A549 (cell line): ENCODE results near the gene ARHGAP18. TPM values are rescaled to one million over a fixed set of nuclear protein-coding genes. Genes with fewer than 3 reads are reported as not detected.

Experiments
- ATAC-seq, 2 experiments: fragments of 200-7000 bp in 1 of 2; fragments of >200 bp in 1 of 2; cut with Nextera tagmentation in 1 of 2; cut with Tn5 transposase in 1 of 2; 3 replicates each; pipeline versions ENCODE4 v1.8.0 to v1.9.1; 2018 to 2020; ENCODE audit warnings: mild to moderate bottlenecking in 1 of 2, moderate library complexity in 1 of 2
- CTCF ChIA-PET: fragments of 300-600 bp; sonication (Branson Sonifier 250); formaldehyde crosslinking; extraction: SDS; loops from one replicate; lab custom pipeline; 2021; ENCODE audit warnings: antibody characterized with exemption, inconsistent platforms; lab: Yijun Ruan, JAX
- POLR2A ChIA-PET: fragments of 350-600 bp; formaldehyde crosslinking; extraction: SDS; loops from one replicate; lab custom pipeline; 2021; ENCODE audit warnings: antibody characterized with exemption, inconsistent platforms; lab: Yijun Ruan, JAX
- DNase-seq, 2 experiments: peaks; one replicate each; pipeline versions ENCODE4 v3.0.0 to v3.0.0-alpha.2; 2011 to 2016; ENCODE audit warnings: low read depth in 1 of 2, low spot score in 1 of 2
- FAIRE-seq: peaks from 2 replicates; lab custom pipeline; 2011; peaks lifted over from hg19 to GRCh38; lab: Jason Lieb, UNC
- H3K27ac ChIP-seq, 2 experiments: fragments of >200 bp; sonication (Bioruptor Twin); formaldehyde crosslinking; 3 replicates each; pipeline ENCODE4 v1.5.1; 2016 to 2017
- H3K4me1 ChIP-seq: fragments of >200 bp; sonication (Bioruptor Twin); formaldehyde crosslinking; 3 replicates; pipeline ENCODE4 v1.6.1; 2016
- H3K4me2 ChIP-seq: fragments of >200 bp; sonication (Bioruptor Twin); formaldehyde crosslinking; 3 replicates; pipeline ENCODE4 v1.6.1; 2016
- H3K4me3 ChIP-seq: fragments of >200 bp; sonication (Bioruptor Twin); formaldehyde crosslinking; 3 replicates; pipeline ENCODE4 v1.5.1; 2016
- H3K9me3 ChIP-seq: fragments of >200 bp; sonication (Bioruptor Twin); formaldehyde crosslinking; 3 replicates; pipeline ENCODE4 v1.6.1; 2016
- ATOH8 ChIP-seq: fragments of 250-450 bp; sonication (Bioruptor Pico); IDR thresholded peaks from 2 replicates; pipeline ENCODE4 v1.5.0; 2020; ENCODE audit warnings: low read depth, mild to moderate bottlenecking, moderate library complexity
- BCL3 ChIP-seq: fragments of >200 bp; sonication (Bioruptor Twin); formaldehyde crosslinking; IDR thresholded peaks from 3 replicates; pipeline ENCODE4 v1.6.1; 2016
- BHLHE40 ChIP-seq: IDR thresholded peaks from 2 replicates; pipeline ENCODE4 v1.6.1; 2012; ENCODE audit warnings: low read depth, low read length, inconsistent platforms
- CBX8 ChIP-seq: fragments of 200-600 bp; sonication (generic); IDR thresholded peaks from 2 replicates; pipeline ENCODE4 v1.6.1; 2016
- CEBPB ChIP-seq, 2 experiments: fragments of >200 bp in 1 of 2; sonication (Bioruptor Twin) in 1 of 2; formaldehyde crosslinking in 1 of 2; IDR thresholded peaks; 2 replicates each; pipeline ENCODE4 v1.6.1; 2012 to 2016
- CHD4 ChIP-seq: fragments of 200-600 bp; sonication (generic); IDR thresholded peaks from 2 replicates; pipeline ENCODE4 v1.6.1; 2016; ENCODE audit warnings: antibody characterized with exemption, mild to moderate bottlenecking, borderline replicate concordance
- ESRRA ChIP-seq: fragments of 150-350 bp; IDR thresholded peaks from 2 replicates; pipeline ENCODE4 v1.6.1; 2014; ENCODE audit warnings: mild to moderate bottlenecking, low read length, borderline replicate concordance
- FOSB ChIP-seq: fragments of 250-450 bp; sonication (Bioruptor Pico); IDR thresholded peaks from 2 replicates; pipeline ENCODE4 v1.5.0; 2020; ENCODE audit warnings: mild to moderate bottlenecking, moderate library complexity
- FOSL2 ChIP-seq, 2 experiments: fragments of 450-650 bp in 1 of 2; fragments of >200 bp in 1 of 2; sonication (Bioruptor Twin) in 1 of 2; formaldehyde crosslinking; IDR thresholded peaks; 2 replicates each; pipeline versions ENCODE4 v1.5.0 to v1.6.1; 2016 to 2020; ENCODE audit warnings: mild to moderate bottlenecking in 1 of 2, moderate library complexity in 1 of 2
- FOXS1 ChIP-seq: fragments of 250-450 bp; sonication (Bioruptor Pico); IDR thresholded peaks from 2 replicates; pipeline ENCODE4 v1.5.0; 2020; ENCODE audit warnings: mild to moderate bottlenecking, moderate library complexity
- HOXB13 ChIP-seq: fragments of 250-450 bp; sonication (Bioruptor Pico); IDR thresholded peaks from 2 replicates; pipeline ENCODE4 v1.5.0; 2020; ENCODE audit warnings: low read depth, mild to moderate bottlenecking, moderate library complexity
- HOXB5 ChIP-seq: fragments of 250-450 bp; sonication (Bioruptor Pico); IDR thresholded peaks from 2 replicates; pipeline ENCODE4 v1.5.0; 2020; ENCODE audit warnings: mild to moderate bottlenecking, moderate library complexity
- KDM1A ChIP-seq: fragments of 200-600 bp; sonication (generic); IDR thresholded peaks from 2 replicates; pipeline ENCODE4 v1.6.1; 2016; ENCODE audit warnings: low read depth, mild to moderate bottlenecking
- MAX ChIP-seq: IDR thresholded peaks from 2 replicates; pipeline ENCODE4 v1.6.1; 2012
- MAZ ChIP-seq: fragments of 150-350 bp; IDR thresholded peaks from 2 replicates; pipeline ENCODE4 v1.6.1; 2014; ENCODE audit warnings: antibody characterized with exemption, low read depth, low read length, borderline replicate concordance
- NFE2L2 ChIP-seq: fragments of 150-350 bp; conservative IDR thresholded peaks from 2 replicates; pipeline ENCODE4 v1.6.1; 2014; ENCODE audit warnings: low read length
- NR3C1 ChIP-seq: fragments of >200 bp; sonication (Bioruptor Twin); formaldehyde crosslinking; IDR thresholded peaks from 3 replicates; pipeline ENCODE4 v1.6.1; 2017
- POLR2A ChIP-seq: IDR thresholded peaks from 2 replicates; pipeline ENCODE4 v1.6.1; 2012; ENCODE audit warnings: mild to moderate bottlenecking, low read length
- POLR2AphosphoS2 ChIP-seq: conservative IDR thresholded peaks from 2 replicates; pipeline ENCODE4 v1.6.1; 2012; ENCODE audit warnings: low read length, improper control_type of control experiment, inconsistent platforms
- REST ChIP-seq: fragments of 200-600 bp; sonication (generic); IDR thresholded peaks from 2 replicates; pipeline ENCODE4 v1.6.1; 2016; ENCODE audit warnings: antibody characterized with exemption, mild to moderate bottlenecking, moderate library complexity
- RFX5 ChIP-seq: fragments of 450-650 bp; IDR thresholded peaks from 2 replicates; pipeline ENCODE4 v1.7.1; 2014; ENCODE audit warnings: antibody characterized with exemption, mild to moderate bottlenecking, moderate library complexity
- RNF2 ChIP-seq: fragments of 200-600 bp; sonication (generic); IDR thresholded peaks from 2 replicates; pipeline ENCODE4 v1.6.1; 2016; ENCODE audit warnings: low read depth, mild to moderate bottlenecking, antibody characterized with exemption, moderate library complexity, borderline replicate concordance
- SREBF2 ChIP-seq: fragments of 450-650 bp; IDR thresholded peaks from 2 replicates; pipeline ENCODE4 v1.6.1; 2014; ENCODE audit warnings: mild to moderate bottlenecking, moderate library complexity
- TFCP2L1 ChIP-seq: fragments of 250-450 bp; sonication (Bioruptor Pico); IDR thresholded peaks from 2 replicates; pipeline ENCODE4 v1.5.0; 2021; ENCODE audit warnings: mild to moderate bottlenecking
- TP53 ChIP-seq: fragments of 250-450 bp; sonication (Bioruptor Pico); IDR thresholded peaks from 2 replicates; pipeline ENCODE4 v1.5.0; 2021; ENCODE audit warnings: mild to moderate bottlenecking, moderate library complexity
- ZNF302 ChIP-seq: fragments of 250-450 bp; sonication (Bioruptor Pico); IDR thresholded peaks from 2 replicates; pipeline ENCODE4 v1.9.0; 2021; ENCODE audit warnings: inconsistent platforms, mild to moderate bottlenecking, moderate library complexity
- ZSCAN20 ChIP-seq: fragments of 250-450 bp; sonication (Bioruptor Pico); IDR thresholded peaks from 2 replicates; pipeline ENCODE4 v1.8.0; 2022; ENCODE audit warnings: mild to moderate bottlenecking, moderate library complexity
- WGBS: methylation state at CpG from one replicate; pipeline ENCODE4 v1.1.6; 2017; ENCODE audit errors: missing lambda C conversion rate; 5-methylcytosine and 5-hydroxymethylcytosine counted together
- polyA plus RNA-seq, 4 experiments: library from polyadenylated mRNA; depleted of rRNA in 3 of 4; stranded (reverse); fragments of >200 nt; fragmentation: RNase III in 1 of 4; extraction: RNeasy Plus Mini Kit Qiagen cat#74134 plus additional on column Dnase treatment in 1 of 4; gene quantifications; 2 replicates in 3 of 4; 3 replicates in 1 of 4; pipeline ENCODE4 v1.2.3, GENCODE V29; 2011 to 2017
- TF ChIP-seq, protein P1 (sequence below): fragments of >200 bp; sonication (Bioruptor Twin); formaldehyde crosslinking; IDR thresholded peaks from 2 replicates; pipeline ENCODE4 v1.6.1; 2016
- TF ChIP-seq, protein P2 (sequence below): fragments of >200 bp; sonication (Bioruptor Twin); formaldehyde crosslinking; IDR thresholded peaks from 3 replicates; pipeline ENCODE4 v1.5.1; 2016

The ARHGAP18 gene
- polyA plus RNA-seq, 2 of the 4 experiments (the other 2 are of a cell fraction), result 11.2 to 16.7 TPM

- TF ChIP-seq FOXS1 (CRISPR knock-in tag) (no peak), FOSB (CRISPR knock-in tag) (no peak), CHD4 (no peak), KDM1A (no peak), TFCP2L1 (CRISPR knock-in tag) (no peak), ZSCAN20 (CRISPR knock-in tag) (no peak), CBX8 (no peak), SREBF2 (no peak), MAZ (no peak), NFE2L2 (no peak), NR3C1 (no peak), HOXB13 (CRISPR knock-in tag) (no peak), ATOH8 (CRISPR knock-in tag) (no peak), RNF2 (no peak), FOSL2 (IDR thresholded peaks at IDR 0.05) (no peak), FOSL2 (CRISPR knock-in tag; IDR thresholded peaks at IDR 0.05) (no peak), RFX5 (no peak)
- TF ChIP-seq, protein P1, sequence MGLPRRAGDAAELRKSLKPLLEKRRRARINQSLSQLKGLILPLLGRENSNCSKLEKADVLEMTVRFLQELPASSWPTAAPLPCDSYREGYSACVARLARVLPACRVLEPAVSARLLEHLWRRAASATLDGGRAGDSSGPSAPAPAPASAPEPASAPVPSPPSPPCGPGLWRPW, result no peak
- ChIA-PET POLR2A (no interaction called here), CTCF (interaction anchor here (0.9 kb wide), 1 partner anchor 20 kb away, joined by 3 read pairs; no protein-coding TSS in a partner anchor)
- peaks cover 9% of the 10 kb centered on the region; the same call in 2 of the 3 replicates for H3K4me1 ChIP-seq
- 85% methylated on average over 4 of the region's 4 CpGs for WGBS
- no peak for ATAC-seq
- H3K27ac ChIP-seq, result no peak overlapping the region
- H3K9me3 ChIP-seq, result no peaks in the 10 kb centered on the region
- DNase-seq, result no peak
- no peak overlapping the region for H3K4me2 ChIP-seq
- FAIRE-seq, result no peak
- no peak overlapping the region for H3K4me3 ChIP-seq
Observed at GRCh38 chr6:129701721-129702455, 8.1 kb downstream of the ARHGAP18 start.

DNA sequence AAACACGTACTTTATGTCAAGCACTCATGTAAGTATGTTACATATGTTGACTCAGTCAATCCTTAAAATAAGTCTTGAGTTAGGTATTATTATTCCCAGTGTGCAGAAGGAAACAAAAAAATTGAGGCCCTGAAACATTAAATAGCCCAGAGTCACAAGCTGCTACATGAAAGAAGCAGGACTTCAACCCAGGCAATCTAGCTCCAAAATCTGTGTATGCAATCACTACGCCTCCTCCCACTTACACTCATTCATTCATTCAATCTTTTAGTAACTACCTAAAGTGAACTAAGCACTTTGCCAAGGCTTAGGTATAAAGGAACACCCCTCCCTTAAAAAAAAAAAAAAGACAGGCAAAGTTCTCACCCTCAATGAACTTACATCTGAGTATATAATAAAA, 9.3 kb downstream of the ARHGAP18 start:
- Histone ChIP-seq H3K4me3 (no peak overlapping the region), H3K4me2 (no peak overlapping the region), H3K4me1 (peaks cover 22% of the 10 kb centered on the region), H3K27ac (no peak overlapping the region), H3K9me3 (no peaks in the 10 kb centered on the region)
- POLR2A ChIA-PET, result interaction anchor here (1.0 kb wide), 1 partner anchor 9 kb away, joined by 3 read pairs; the partner anchor contains the start of gene ARHGAP18
- FAIRE-seq (no peak), DNase-seq (no peak), ATAC-seq (no peak)
- CTCF ChIA-PET, result no interaction called here
- WGBS, result 97% methylated on average over 2 of the region's 2 CpGs
- TF ChIP-seq CEBPB (IDR thresholded peaks at IDR 0.05), result no peak
- no peak for TF ChIP-seq HOXB5 (CRISPR knock-in tag)
- no peak for TF ChIP-seq BCL3
- no peak for TF ChIP-seq HOXB13 (CRISPR knock-in tag)
- TF ChIP-seq ZNF302, result no peak
- no peak for TF ChIP-seq REST
- no peak for TF ChIP-seq BHLHE40
- no peak for TF ChIP-seq TP53
- no peak for TF ChIP-seq NFE2L2
- no peak for TF ChIP-seq TFCP2L1 (CRISPR knock-in tag)
- no peak for TF ChIP-seq ESRRA
- TF ChIP-seq, protein P2, sequence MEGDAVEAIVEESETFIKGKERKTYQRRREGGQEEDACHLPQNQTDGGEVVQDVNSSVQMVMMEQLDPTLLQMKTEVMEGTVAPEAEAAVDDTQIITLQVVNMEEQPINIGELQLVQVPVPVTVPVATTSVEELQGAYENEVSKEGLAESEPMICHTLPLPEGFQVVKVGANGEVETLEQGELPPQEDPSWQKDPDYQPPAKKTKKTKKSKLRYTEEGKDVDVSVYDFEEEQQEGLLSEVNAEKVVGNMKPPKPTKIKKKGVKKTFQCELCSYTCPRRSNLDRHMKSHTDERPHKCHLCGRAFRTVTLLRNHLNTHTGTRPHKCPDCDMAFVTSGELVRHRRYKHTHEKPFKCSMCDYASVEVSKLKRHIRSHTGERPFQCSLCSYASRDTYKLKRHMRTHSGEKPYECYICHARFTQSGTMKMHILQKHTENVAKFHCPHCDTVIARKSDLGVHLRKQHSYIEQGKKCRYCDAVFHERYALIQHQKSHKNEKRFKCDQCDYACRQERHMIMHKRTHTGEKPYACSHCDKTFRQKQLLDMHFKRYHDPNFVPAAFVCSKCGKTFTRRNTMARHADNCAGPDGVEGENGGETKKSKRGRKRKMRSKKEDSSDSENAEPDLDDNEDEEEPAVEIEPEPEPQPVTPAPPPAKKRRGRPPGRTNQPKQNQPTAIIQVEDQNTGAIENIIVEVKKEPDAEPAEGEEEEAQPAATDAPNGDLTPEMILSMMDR, result no peak
- no peak for TF ChIP-seq POLR2A
- no peak for TF ChIP-seq POLR2AphosphoS2
- TF ChIP-seq ATOH8 (CRISPR knock-in tag), result no peak
- TF ChIP-seq MAX, result no peak
